CD14-positive monocyte (primary cell): Measurements from ENCODE around the gene SECISBP2L. TPM values are rescaled to one million over a fixed set of nuclear protein-coding genes. Genes with fewer than 3 reads are reported as not detected.
"Not testable (repeated sequence)": the region's sequence is repeated elsewhere in the genome, so short reads cannot be mapped to it uniquely, and the experiment has no call there.

Experiments used
- DNase-seq, 3 donors: peaks; one replicate each; pipeline ENCODE4 v3.0.0-alpha.2; 2011 to 2022
- H2AFZ ChIP-seq: 2 replicates; pipeline ENCODE4 v1.6.0; 2012; ENCODE audit warnings: mild to moderate bottlenecking, low read depth, low read length, inconsistent platforms; ENCODE audit not compliant: insufficient read depth, poor library complexity, severe bottlenecking
- H3K27ac ChIP-seq, 2 donors: 1 replicate in 1 of 2; 2 replicates in 1 of 2; pipeline ENCODE4 v1.5.1; 2012 to 2013; ENCODE audit warnings: low read length in 2 of 2, control low read depth in 1 of 2, inconsistent platforms in 1 of 2, low read depth in 1 of 2, mild to moderate bottlenecking in 1 of 2
- H3K27me3 ChIP-seq, 2 donors: one replicate each; pipeline versions ENCODE4 v1.6.0 to v1.6.1; 2011 to 2013; ENCODE audit warnings: low read length in 2 of 2; ENCODE audit not compliant: control insufficient read depth in 2 of 2, insufficient read depth in 2 of 2
- H3K36me3 ChIP-seq, 2 donors: replicated peaks in 1 of 2; 1 replicate in 1 of 2; 2 replicates in 1 of 2; pipeline versions ENCODE4 v1.5.1 to v1.6.1; 2012 to 2013; ENCODE audit warnings: low read length in 2 of 2, control low read depth in 1 of 2, inconsistent platforms in 1 of 2, mild to moderate bottlenecking in 1 of 2; ENCODE audit not compliant: insufficient read depth in 2 of 2, control insufficient read depth in 1 of 2
- H3K4me1 ChIP-seq, 2 donors: 1 replicate in 1 of 2; 2 replicates in 1 of 2; pipeline versions ENCODE4 v1.5.1 to v1.6.1; 2012 to 2013; ENCODE audit warnings: low read length in 2 of 2, control low read depth in 1 of 2, inconsistent platforms in 1 of 2, mild to moderate bottlenecking in 1 of 2, moderate library complexity in 1 of 2; ENCODE audit not compliant: insufficient read depth in 2 of 2, control insufficient read depth in 1 of 2
- H3K4me2 ChIP-seq: replicated peaks from 2 replicates; pipeline ENCODE3; 2012; ENCODE audit warnings: low read length, moderate library complexity, mild to moderate bottlenecking; ENCODE audit not compliant: poor library complexity, severe bottlenecking; ENCODE audit errors: extremely low read depth
- H3K4me3 ChIP-seq, 3 experiments: fragments of 200-600 bp in 1 of 3; sonication (generic) in 1 of 3; replicated peaks in 1 of 3; 1 replicate in 2 of 3; 2 replicates in 1 of 3; pipeline ENCODE4 v1.5.1; 2011 to 2013; ENCODE audit warnings: low read length in 3 of 3, mild to moderate bottlenecking in 3 of 3, control low read depth in 2 of 3, low read depth in 2 of 3, inconsistent platforms in 1 of 3, moderate library complexity in 1 of 3
- H3K79me2 ChIP-seq: 2 replicates; pipeline ENCODE4 v1.6.0; 2012; ENCODE audit warnings: mild to moderate bottlenecking, control low read depth, inconsistent platforms, low read length, moderate library complexity; ENCODE audit not compliant: insufficient read depth
- H3K9ac ChIP-seq: 2 replicates; pipeline ENCODE4 v1.6.0; 2017; ENCODE audit warnings: low read length, mild to moderate bottlenecking; ENCODE audit not compliant: insufficient read depth, poor library complexity, severe bottlenecking
- H3K9me3 ChIP-seq, 2 donors: replicated peaks in 1 of 2; 1 replicate in 1 of 2; 2 replicates in 1 of 2; pipeline versions ENCODE4 v1.5.1 to v1.6.1; 2012 to 2013; ENCODE audit warnings: low read length in 2 of 2, control low read depth in 1 of 2; ENCODE audit not compliant: control insufficient read depth in 1 of 2, insufficient read depth in 1 of 2
- H4K20me1 ChIP-seq: 2 replicates; pipeline ENCODE4 v1.6.0; 2012; ENCODE audit warnings: mild to moderate bottlenecking, low read length, control low read depth, moderate library complexity; ENCODE audit not compliant: insufficient read depth
- H3K27ac Mint-ChIP-seq, 7 donors: one replicate each; pipeline ENCODE4 v1.8.0; 2020; ENCODE audit warnings: mild to moderate bottlenecking in 7 of 7, mixed read lengths in 7 of 7, moderate library complexity in 6 of 7, inconsistent platforms in 2 of 7
- H3K27me3 Mint-ChIP-seq, 3 donors: one replicate each; pipeline ENCODE4 v1.8.0; 2021 to 2022; ENCODE audit warnings: low read depth in 3 of 3, mild to moderate bottlenecking in 3 of 3, mixed read lengths in 3 of 3, moderate library complexity in 3 of 3, inconsistent platforms in 1 of 3
- H3K36me3 Mint-ChIP-seq, 2 donors: one replicate each; pipeline ENCODE4 v1.8.0; 2020; ENCODE audit warnings: mixed read lengths in 2 of 2, inconsistent platforms in 1 of 2, mild to moderate bottlenecking in 1 of 2
- H3K4me1 Mint-ChIP-seq: one replicate; pipeline ENCODE4 v1.8.0; 2020; ENCODE audit warnings: mild to moderate bottlenecking, mixed read lengths
- H3K4me3 Mint-ChIP-seq, 2 donors: one replicate each; pipeline ENCODE4 v1.8.0; 2020; ENCODE audit warnings: mild to moderate bottlenecking in 2 of 2, mixed read lengths in 2 of 2, moderate library complexity in 1 of 2
- H3K9me3 Mint-ChIP-seq, 7 donors: one replicate each; pipeline ENCODE4 v1.8.0; 2020 to 2022; ENCODE audit warnings: mixed read lengths in 7 of 7, mild to moderate bottlenecking in 6 of 7, moderate library complexity in 6 of 7, inconsistent platforms in 2 of 7
- CTCF ChIP-seq: fragments of 200-600 bp; IDR thresholded peaks from one replicate; pipeline ENCODE4 v1.8.0; 2022; ENCODE audit warnings: antibody characterized with exemption, mild to moderate bottlenecking
- WGBS: methylation state at CpG from one replicate; pipeline ENCODE4 v1.1.5; 2013; ENCODE audit warnings: missing lambda C conversion rate; ENCODE audit not compliant: insufficient coverage; 5-methylcytosine and 5-hydroxymethylcytosine counted together
- intact Hi-C, 2 donors: fragments of 100-400 bp; cut with micrococcal nuclease; formaldehyde crosslinking; loops; one replicate each; pipeline versions ENCODE4 v1.15.0 to v1.15.1; 2023
- polyA plus RNA-seq, 3 donors: library from polyadenylated mRNA; depleted of rRNA in 1 of 3; unstranded in 2 of 3; stranded (reverse) in 1 of 3; fragments of 300-500 nt in 2 of 3; fragments of >200 nt in 1 of 3; fragmentation: Illumina TruSeq in 2 of 3; gene quantifications; 1 replicate in 2 of 3; 2 replicates in 1 of 3; pipeline ENCODE4 v1.2.3, GENCODE V29; 2012 to 2021

SECISBP2L gene
- polyA plus RNA-seq, 3 donors = 5.0 to 19.8 (median 9.5) TPM

DNA sequence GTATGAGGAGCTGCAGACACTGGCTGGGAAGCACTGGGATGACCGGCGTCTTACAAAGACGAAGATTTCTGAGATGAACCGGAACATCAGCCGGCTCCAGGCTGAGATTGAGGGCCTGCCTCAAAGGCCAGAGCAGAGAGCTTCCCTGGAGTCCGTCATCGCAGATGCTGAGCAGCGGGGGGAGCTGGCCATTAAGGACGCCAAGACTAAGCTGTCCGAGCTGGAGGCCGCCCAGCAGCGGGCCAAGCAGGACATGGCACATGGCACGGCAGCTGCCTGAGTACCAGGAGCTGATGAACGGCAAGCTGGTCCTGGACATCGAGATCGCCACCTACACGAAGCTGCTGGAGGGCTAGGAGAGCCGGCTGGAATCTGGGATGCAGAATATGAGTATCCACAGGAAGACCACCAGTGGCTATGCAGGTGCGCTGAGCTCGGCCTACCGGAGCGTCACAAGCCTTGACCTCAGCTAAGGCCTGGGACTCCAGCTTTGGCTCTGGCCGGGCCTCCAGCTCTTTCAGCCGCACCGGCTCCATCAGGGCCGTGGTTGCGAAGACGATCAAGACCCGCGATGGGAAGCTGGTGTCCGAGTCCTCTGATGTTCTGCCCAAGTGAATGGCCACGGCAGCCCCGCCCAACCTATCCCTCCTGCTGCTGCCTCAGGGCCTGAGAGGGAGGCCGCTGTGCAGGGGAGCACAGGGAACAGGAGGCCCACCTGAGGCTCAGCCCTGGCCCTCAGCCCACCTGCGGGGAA, 73.3 kb downstream of the SECISBP2L start:
- no peak overlapping the region for H3K27ac Mint-ChIP-seq
- TF ChIP-seq CTCF = no peak
- no peak overlapping the region for H3K27ac ChIP-seq
- DNase-seq = no peak
- intact Hi-C loops = no loop called here
- no peaks in the 10 kb centered on the region for H3K36me3 ChIP-seq
- no peaks in the 10 kb centered on the region for H3K36me3 Mint-ChIP-seq
- H3K9me3 Mint-ChIP-seq = peaks cover 0 to 3% (median 0%) of the 10 kb centered on the region in 7 donors
- no peak overlapping the region for H2AFZ ChIP-seq
- H3K27me3 ChIP-seq = peaks cover 2 to 11% of the 10 kb centered on the region in 2 donors
- peaks cover 7 to 13% of the 10 kb centered on the region in 2 donors for H3K4me1 ChIP-seq
- no peak overlapping the region for H3K4me3 Mint-ChIP-seq
- no peaks in the 10 kb centered on the region for H4K20me1 ChIP-seq
- H3K9ac ChIP-seq = no peak overlapping the region
- no peaks in the 10 kb centered on the region for H3K9me3 ChIP-seq
- 97% methylated on average over 34 of the region's 35 CpGs for WGBS
- H3K4me3 ChIP-seq = no peak overlapping the region
- H3K4me1 Mint-ChIP-seq = peaks cover 13% of the 10 kb centered on the region
- no peak overlapping the region for H3K4me2 ChIP-seq
- H3K79me2 ChIP-seq = no peaks in the 10 kb centered on the region
- H3K27me3 Mint-ChIP-seq = peaks cover 13 to 35% (median 16%) of the 10 kb centered on the region in 3 donors

DNA sequence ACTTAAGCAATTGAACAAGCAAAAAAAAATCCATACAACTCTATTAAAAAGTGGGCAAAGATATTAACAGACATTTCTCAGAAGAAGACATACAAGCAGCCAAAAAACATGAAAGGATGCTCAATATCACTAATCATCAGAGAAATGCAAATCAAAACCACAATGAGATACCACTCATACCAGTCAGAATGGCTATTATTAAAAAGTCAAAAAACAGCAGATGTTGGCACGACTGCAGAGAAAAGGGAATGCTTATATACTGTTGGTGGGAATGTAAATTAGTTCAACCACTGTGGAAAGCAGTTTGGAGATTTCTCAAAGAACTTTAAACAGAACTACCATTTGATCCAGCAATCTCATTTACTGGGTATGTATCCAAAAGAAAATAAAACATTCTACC, 75.3 kb downstream of the SECISBP2L start:
- no CpG with 5 or more reads among the region's 1 CpG for WGBS
- H3K4me3 ChIP-seq, H3K9ac ChIP-seq, H3K36me3 Mint-ChIP-seq, H3K27me3 ChIP-seq, H3K4me2 ChIP-seq, DNase-seq, H3K27ac ChIP-seq, H3K4me1 ChIP-seq, H2AFZ ChIP-seq, H3K27ac Mint-ChIP-seq, H3K4me3 Mint-ChIP-seq, H3K9me3 Mint-ChIP-seq, H4K20me1 ChIP-seq, H3K9me3 ChIP-seq, H3K79me2 ChIP-seq, intact Hi-C loops, H3K36me3 ChIP-seq: not testable (repeated sequence)
- peaks cover 14% of the 10 kb centered on the region for H3K4me1 Mint-ChIP-seq
- H3K27me3 Mint-ChIP-seq = peaks cover 3 to 25% (median 6%) of the 10 kb centered on the region in 3 donors
